T-helper 2 cell treated with Interferon-gamma antibody and Interleukin-4, amounts not matched to agents 100 ng/mL and 5 ng/mL, for 36 hours (primary cell): ENCODE results near the gene NRP2. TPM values are rescaled to one million over a fixed set of nuclear protein-coding genes. Genes with fewer than 3 reads are reported as not detected.

Experiments used
- intact Hi-C: fragments of 100-400 bp; cut with micrococcal nuclease; formaldehyde crosslinking; loops from one replicate; pipeline ENCODE4 v1.15.1; 2023
- total RNA-seq: library from RNA; stranded (reverse); gene quantifications from 2 replicates; pipeline ENCODE4 v1.2.3, GENCODE V29; 2022

The NRP2 gene
- total RNA-seq, 1 donor from 2014 or later: 47.0 TPM

DNA sequence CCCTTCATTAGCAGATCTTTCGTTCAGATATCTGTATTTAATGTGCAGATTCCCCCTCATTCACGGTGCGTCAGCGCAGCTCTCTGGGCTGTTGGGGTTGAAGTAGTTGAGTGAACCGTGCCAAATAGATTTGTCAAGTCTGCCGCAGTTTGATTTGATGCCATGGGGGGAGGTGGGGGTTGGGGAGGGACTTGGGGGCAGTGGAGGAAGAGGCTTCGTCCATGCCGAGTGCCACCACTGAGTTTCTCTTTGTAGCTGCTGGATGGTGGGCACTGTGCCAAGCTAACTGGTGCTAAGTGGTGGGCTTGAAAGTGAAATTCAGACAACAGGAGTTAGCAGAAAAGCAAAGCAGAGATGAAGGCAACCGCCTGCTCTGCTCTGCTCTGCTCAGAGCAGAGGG, 47.9 kb downstream of the NRP2 start:
- intact Hi-C loops: no loop called here

- intact Hi-C loops: no loop called here
These were observed 48.6 kb downstream of the NRP2 start for GRCh38 chr2:205730701-205731582.

GRCh38 chr2:205731583-205731981, 49.3 kb downstream of the NRP2 start:
- intact Hi-C loops: no loop called here

DNA sequence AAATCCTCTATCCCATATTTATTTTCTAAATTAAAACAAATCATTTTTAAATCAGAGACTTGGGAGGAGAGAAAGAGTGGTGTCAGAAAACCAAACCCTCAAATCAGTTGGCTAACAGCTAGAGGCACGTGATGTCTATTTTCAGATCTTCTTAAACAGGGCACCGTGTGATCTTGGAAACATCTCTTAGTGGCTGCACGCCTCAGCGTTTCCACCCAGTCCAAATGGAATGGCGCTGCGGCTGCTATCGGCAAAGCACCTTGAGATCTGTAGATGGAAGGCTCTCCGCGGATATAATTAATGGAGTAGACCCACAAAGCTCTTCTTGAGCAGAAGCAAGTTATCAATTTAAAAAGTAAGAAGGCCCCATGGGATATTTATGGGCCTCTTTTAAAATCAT, 50.0 kb downstream of the NRP2 start:
- intact Hi-C loops: no loop called here

- intact Hi-C loops: no loop called here
These were observed 50.8 kb downstream of the NRP2 start for GRCh38 chr2:205733082-205733481.

GRCh38 chr2:205733648-205734047, 51.3 kb downstream of the NRP2 start:
- intact Hi-C loops: no loop called here

GRCh38 chr2:205734436-205735037, 52.2 kb downstream of the NRP2 start:
- intact Hi-C loops: no loop called here

- intact Hi-C loops: no loop called here
These were observed 56.0 kb downstream of the NRP2 start for GRCh38 chr2:205738117-205738968.

GRCh38 chr2:205739620-205740019, 57.3 kb downstream of the NRP2 start:
- intact Hi-C loops: no loop called here

GRCh38 chr2:205740381-205740780, 58.1 kb downstream of the NRP2 start:
- intact Hi-C loops: no loop called here

- intact Hi-C loops: no loop called here
These were observed 59.1 kb downstream of the NRP2 start for GRCh38 chr2:205741256-205741978.

GRCh38 chr2:205743137-205743536, 60.8 kb downstream of the NRP2 start:
- intact Hi-C loops: no loop called here

DNA sequence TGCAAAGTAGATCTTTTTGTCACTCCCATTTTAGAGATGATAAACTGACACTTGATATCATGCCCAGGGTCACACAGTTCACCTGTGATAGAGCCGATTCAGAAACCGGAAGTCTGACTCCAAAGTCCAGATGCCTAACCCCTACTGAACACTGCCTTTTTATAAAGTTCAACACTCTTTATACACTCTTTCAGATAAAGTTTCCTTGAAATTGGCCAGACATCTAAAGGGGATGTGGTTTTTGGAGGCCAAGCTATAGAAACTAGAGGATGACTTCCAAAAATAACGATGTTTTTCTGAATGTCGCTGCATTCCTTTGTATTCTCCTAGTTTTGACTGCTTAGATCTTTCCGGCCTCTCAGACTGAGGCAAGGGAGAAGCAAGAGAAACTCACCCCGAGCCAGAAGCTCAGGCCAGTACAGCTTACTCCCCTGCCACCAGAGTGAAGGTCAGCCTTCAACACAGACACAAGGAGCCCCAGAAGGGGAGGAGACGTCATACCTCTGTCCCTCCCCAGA, 61.8 kb downstream of the NRP2 start:
- intact Hi-C loops: no loop called here

- intact Hi-C loops: no loop called here
These were observed 63.5 kb downstream of the NRP2 start for GRCh38 chr2:205745661-205746419.

DNA sequence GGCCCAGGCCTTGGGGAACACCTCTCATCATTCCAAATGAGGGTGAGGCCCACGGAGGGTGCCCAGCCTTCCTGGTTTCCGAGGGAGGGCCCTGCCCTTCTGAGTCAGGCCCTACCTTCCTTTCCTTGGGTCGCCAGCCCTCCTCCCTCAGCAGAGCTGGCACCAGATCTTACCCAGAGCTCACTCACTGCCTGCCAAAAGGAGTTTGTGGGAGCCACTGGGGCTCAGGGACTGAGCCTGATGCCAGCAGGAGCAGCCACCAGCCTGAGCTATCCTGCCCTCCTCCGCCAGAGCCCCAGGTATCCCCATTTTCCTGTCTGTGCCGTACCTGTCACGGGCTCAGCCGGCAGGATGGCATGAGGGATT, 64.1 kb downstream of the NRP2 start:
- intact Hi-C loops: no loop called here

DNA sequence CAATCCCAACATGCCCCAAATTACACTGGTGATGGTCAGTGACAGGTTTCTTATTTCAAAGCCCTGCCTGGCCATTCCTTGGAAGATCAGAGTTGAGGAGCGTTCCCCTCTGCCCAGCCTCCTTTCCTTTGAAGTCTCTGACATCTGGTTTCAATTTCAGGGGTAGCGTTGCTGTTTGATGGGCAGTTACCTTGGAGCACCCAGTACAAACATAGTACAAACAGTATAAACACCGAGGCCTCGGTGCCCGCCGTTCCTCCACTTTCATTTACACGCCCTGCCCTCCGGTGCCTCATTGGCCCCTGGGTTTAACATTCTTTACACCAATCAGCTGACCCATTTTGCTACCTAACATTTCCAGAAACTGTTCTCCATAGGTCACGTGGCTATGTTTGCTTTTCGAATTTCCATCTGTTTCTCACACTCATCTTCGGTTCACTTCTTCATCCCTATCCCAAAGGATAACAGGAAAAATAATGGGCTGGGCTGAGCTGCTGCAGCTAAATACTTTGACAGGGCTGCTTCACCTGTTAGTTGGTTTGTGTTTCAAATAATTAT, 65.6 kb downstream of the NRP2 start:
- intact Hi-C loops: no loop called here

GRCh38 chr2:205748639-205749038, 66.3 kb downstream of the NRP2 start:
- intact Hi-C loops: no loop called here

- intact Hi-C loops: no loop called here
These were observed 66.8 kb downstream of the NRP2 start for GRCh38 chr2:205749078-205749477.

DNA sequence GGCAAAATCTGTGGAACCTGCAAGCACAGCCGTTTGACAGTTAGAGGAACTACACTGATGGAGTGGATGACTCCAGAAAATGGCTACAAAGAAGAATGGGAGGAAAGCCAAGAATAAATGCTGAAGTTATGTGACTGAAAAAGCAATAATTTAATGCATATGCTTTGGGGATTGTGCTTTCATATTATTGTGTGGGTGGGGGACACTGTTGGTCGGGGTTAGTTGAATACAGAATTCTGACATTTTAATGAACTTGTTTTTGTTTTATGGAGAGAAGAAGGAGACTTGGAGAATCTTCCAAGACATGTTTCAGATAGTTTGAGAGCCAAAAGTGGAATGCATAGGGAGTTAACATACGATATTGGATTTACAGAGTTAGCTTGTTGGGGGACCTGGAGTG, 68.5 kb downstream of the NRP2 start:
- intact Hi-C loops: no loop called here

DNA sequence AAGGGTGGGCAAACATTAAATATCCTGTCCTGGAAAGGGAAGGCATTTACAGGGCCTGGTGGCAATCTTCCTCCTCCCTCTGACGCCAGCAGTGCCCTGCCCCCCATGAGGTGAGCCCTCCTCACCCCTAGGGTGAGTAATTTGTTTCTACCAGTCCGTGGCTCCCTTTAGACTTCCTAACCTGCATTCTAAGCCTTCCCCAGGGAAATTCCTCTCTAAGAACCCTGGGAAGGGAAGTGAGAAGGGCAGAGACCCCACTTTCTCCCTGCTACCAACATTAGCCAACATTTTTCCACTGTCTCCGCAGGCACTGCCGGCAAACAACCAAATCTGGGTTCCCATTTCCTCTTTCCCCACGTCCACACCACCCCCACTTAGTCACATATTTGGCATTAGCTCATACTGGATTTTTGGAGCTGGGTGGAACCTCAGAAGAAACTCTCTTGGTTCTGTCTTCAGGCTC, 69.3 kb downstream of the NRP2 start:
- intact Hi-C loops: no loop called here
